ENCODE results near the gene PHACTR2. TPM values are rescaled to one million over a fixed set of nuclear protein-coding genes. Genes with fewer than 3 reads are reported as not detected.

The PHACTR2 gene
- total RNA-seq, 2 donors from 2014 or later = 24.3 to 30.6 TPM

- no peak overlapping the region for H3K27ac Mint-ChIP-seq
- H3K27me3 Mint-ChIP-seq (ENCODE audit: low read depth) = no peaks in the 10 kb centered on the region
- DNase-seq (no peak), ATAC-seq (replicated peaks in 1 of 2) (no peak)
- no peaks in the 10 kb centered on the region for H3K9me3 Mint-ChIP-seq
- H3K4me3 Mint-ChIP-seq = no peak overlapping the region
- peaks cover 8% of the 10 kb centered on the region for H3K4me1 Mint-ChIP-seq (ENCODE audit: low read depth)
- peaks cover 0 to 1% of the 10 kb centered on the region in 2 donors for H3K36me3 Mint-ChIP-seq (ENCODE audit: insufficient read depth in 2 of 2)
Measured at GRCh38 chr6:143741480-143741879, 63.7 kb downstream of the PHACTR2 start.

- DNase-seq (no peak), ATAC-seq (replicated peaks in 1 of 2) (no peak)
- no peaks in the 10 kb centered on the region for H3K27me3 Mint-ChIP-seq (ENCODE audit: low read depth)
- H3K4me1 Mint-ChIP-seq (ENCODE audit: low read depth) = peaks cover 8% of the 10 kb centered on the region
- H3K9me3 Mint-ChIP-seq = no peaks in the 10 kb centered on the region
- no peak overlapping the region for H3K4me3 Mint-ChIP-seq
- no peak overlapping the region for H3K27ac Mint-ChIP-seq
- peaks cover 0 to 1% of the 10 kb centered on the region in 2 donors for H3K36me3 Mint-ChIP-seq (ENCODE audit: insufficient read depth in 2 of 2)
Measured at GRCh38 chr6:143742070-143742954, 64.5 kb downstream of the PHACTR2 start.

- DNase-seq (no peak), ATAC-seq (replicated peaks in 1 of 2) (no peak)
- Mint-ChIP-seq H3K36me3 (ENCODE audit: insufficient read depth in 2 of 2) (peaks cover 0 to 1% of the 10 kb centered on the region in 2 donors), H3K27ac (no peak overlapping the region), H3K9me3 (no peaks in the 10 kb centered on the region), H3K4me1 (ENCODE audit: low read depth) (peaks cover 8% of the 10 kb centered on the region), H3K4me3 (no peak overlapping the region), H3K27me3 (ENCODE audit: low read depth) (no peaks in the 10 kb centered on the region)
Measured at GRCh38 chr6:143742955-143743255, 65.1 kb downstream of the PHACTR2 start.

GRCh38 chr6:143743301-143744166 is 65.8 kb downstream of the PHACTR2 start:
- no peaks in the 10 kb centered on the region for H3K27me3 Mint-ChIP-seq (ENCODE audit: low read depth)
- ATAC-seq (replicated peaks in 1 of 2) (no peak), DNase-seq (no peak)
- H3K27ac Mint-ChIP-seq = no peak overlapping the region
- H3K4me1 Mint-ChIP-seq (ENCODE audit: low read depth) = peaks cover 8% of the 10 kb centered on the region
- H3K9me3 Mint-ChIP-seq = no peaks in the 10 kb centered on the region
- no peak overlapping the region for H3K4me3 Mint-ChIP-seq
- peaks cover 0 to 1% of the 10 kb centered on the region in 2 donors for H3K36me3 Mint-ChIP-seq (ENCODE audit: insufficient read depth in 2 of 2)

GRCh38 chr6:143744551-143745165 is 66.9 kb downstream of the PHACTR2 start:
- peaks cover 1% of the 10 kb centered on the region for H3K4me1 Mint-ChIP-seq (ENCODE audit: low read depth)
- no peaks in the 10 kb centered on the region for H3K27me3 Mint-ChIP-seq (ENCODE audit: low read depth)
- H3K9me3 Mint-ChIP-seq = no peaks in the 10 kb centered on the region
- no peak overlapping the region for H3K4me3 Mint-ChIP-seq
- ATAC-seq (replicated peaks in 1 of 2) (no peak), DNase-seq (no peak)
- no peak overlapping the region for H3K27ac Mint-ChIP-seq
- peaks cover 0 to 1% of the 10 kb centered on the region in 2 donors for H3K36me3 Mint-ChIP-seq (ENCODE audit: insufficient read depth in 2 of 2)

- Mint-ChIP-seq H3K27me3 (ENCODE audit: low read depth) (no peaks in the 10 kb centered on the region), H3K27ac (no peak overlapping the region)
Measured at GRCh38 chr6:143745166-143746133, 67.7 kb downstream of the PHACTR2 start.

GRCh38 chr6:143746202-143747119 is 68.7 kb downstream of the PHACTR2 start:
- Mint-ChIP-seq H3K27me3 (ENCODE audit: low read depth) (no peaks in the 10 kb centered on the region), H3K9me3 (no peaks in the 10 kb centered on the region), H3K36me3 (ENCODE audit: insufficient read depth in 2 of 2) (peaks cover 0 to 1% of the 10 kb centered on the region in 2 donors), H3K4me1 (ENCODE audit: low read depth) (no peaks in the 10 kb centered on the region), H3K27ac (no peak overlapping the region), H3K4me3 (no peak overlapping the region)
- no peak for ATAC-seq (replicated peaks in 1 of 2)
- DNase-seq = no peak

More at GRCh38 chr6:143745166-143746133, 67.7 kb downstream of the PHACTR2 start:
- Mint-ChIP-seq H3K9me3 (no peaks in the 10 kb centered on the region), H3K4me1 (ENCODE audit: low read depth) (no peaks in the 10 kb centered on the region), H3K4me3 (no peak overlapping the region), H3K36me3 (ENCODE audit: insufficient read depth in 2 of 2) (peaks cover 0 to 1% of the 10 kb centered on the region in 2 donors)
- no peak for DNase-seq
- ATAC-seq (replicated peaks in 1 of 2) = no peak

GRCh38 chr6:143747347-143747842 is 69.6 kb downstream of the PHACTR2 start:
- ATAC-seq (replicated peaks in 1 of 2) (no peak), DNase-seq (no peak)
- Mint-ChIP-seq H3K4me1 (ENCODE audit: low read depth) (no peaks in the 10 kb centered on the region), H3K36me3 (ENCODE audit: insufficient read depth in 2 of 2) (peaks cover 0 to 1% of the 10 kb centered on the region in 2 donors), H3K27me3 (ENCODE audit: low read depth) (no peaks in the 10 kb centered on the region), H3K4me3 (no peak overlapping the region), H3K9me3 (no peaks in the 10 kb centered on the region), H3K27ac (no peak overlapping the region)

GRCh38 chr6:143749891-143750290 is 72.1 kb downstream of the PHACTR2 start:
- DNase-seq (no peak), ATAC-seq (replicated peaks in 1 of 2) (no peak)
- no peaks in the 10 kb centered on the region for H3K27me3 Mint-ChIP-seq (ENCODE audit: low read depth)
- H3K4me3 Mint-ChIP-seq = no peak overlapping the region
- H3K9me3 Mint-ChIP-seq = no peaks in the 10 kb centered on the region
- no peaks in the 10 kb centered on the region for H3K4me1 Mint-ChIP-seq (ENCODE audit: low read depth)
- H3K36me3 Mint-ChIP-seq (ENCODE audit: insufficient read depth in 2 of 2) = no peaks in the 10 kb centered on the region
- no peak overlapping the region for H3K27ac Mint-ChIP-seq

- H3K4me1 Mint-ChIP-seq (ENCODE audit: low read depth) = no peaks in the 10 kb centered on the region
- no peaks in the 10 kb centered on the region for H3K27me3 Mint-ChIP-seq (ENCODE audit: low read depth)
- H3K27ac Mint-ChIP-seq = no peak overlapping the region
- no peak for ATAC-seq (replicated peaks in 1 of 2)
- DNase-seq = no peak
- H3K9me3 Mint-ChIP-seq = no peaks in the 10 kb centered on the region
- H3K4me3 Mint-ChIP-seq = no peak overlapping the region
- no peaks in the 10 kb centered on the region for H3K36me3 Mint-ChIP-seq (ENCODE audit: insufficient read depth in 2 of 2)
Measured at GRCh38 chr6:143750877-143751276, 73.1 kb downstream of the PHACTR2 start.

- Mint-ChIP-seq H3K36me3 (ENCODE audit: insufficient read depth in 2 of 2) (no peaks in the 10 kb centered on the region), H3K27ac (no peak overlapping the region), H3K4me3 (no peak overlapping the region), H3K4me1 (ENCODE audit: low read depth) (no peaks in the 10 kb centered on the region), H3K27me3 (ENCODE audit: low read depth) (no peaks in the 10 kb centered on the region), H3K9me3 (no peaks in the 10 kb centered on the region)
- ATAC-seq (replicated peaks in 1 of 2) (no peak), DNase-seq (no peak)
Measured at GRCh38 chr6:143752459-143752858, 74.7 kb downstream of the PHACTR2 start.
